ENCODE results near the gene SLC25A10. TPM values are rescaled to one million over a fixed set of nuclear protein-coding genes. Genes with fewer than 3 reads are reported as not detected.

Gene SLC25A10
- total and polyA plus RNA-seq, 2 of the 8 experiments (the other 6 are each of a cell fraction or from before 2014, with no cell fraction given): 22.2 to 43.0 TPM

DNA sequence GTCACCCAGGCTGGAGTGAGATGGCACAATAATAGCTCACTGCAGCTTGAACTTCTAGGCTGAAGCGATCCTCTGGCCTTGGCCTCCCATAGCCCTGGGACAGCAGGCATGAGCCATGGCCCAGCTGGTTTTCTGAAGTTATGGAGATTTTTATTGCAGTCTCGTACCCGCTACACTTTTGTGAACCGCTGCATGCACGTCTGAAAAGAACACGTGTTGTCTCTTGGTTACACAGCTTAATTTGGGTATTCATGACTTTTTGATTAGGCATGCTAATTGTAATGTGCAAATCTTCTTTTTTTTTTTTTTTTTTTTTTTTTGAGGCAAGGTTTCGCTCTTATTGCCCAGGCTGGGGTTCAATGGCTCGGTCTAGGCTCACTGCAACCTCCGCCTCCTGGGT lies 13.4 kb downstream of the SLC25A10 start (continued):
- TF ChIP-seq TCF12 (IDR thresholded peaks at IDR 0.05; ENCODE audit: low read depth, low read length) (no peak), CTBP2 (IDR thresholded peaks at IDR 0.05; ENCODE audit: borderline replicate concordance, insufficient read depth, insufficient read length, low read length) (no peak)

All from H1 (cell line).